ENCODE results near the gene TMUB1. TPM values are rescaled to one million over a fixed set of nuclear protein-coding genes. Genes with fewer than 3 reads are reported as not detected.

The TMUB1 gene
- total and polyA plus RNA-seq, 9 of the 15 experiments (the other 6 are each of a cell fraction or from before 2014, with no cell fraction given): 0.14 to 241 (median 74.1) TPM

GRCh38 chr7:151039850-151040548 is 43.3 kb downstream of the TMUB1 start (continued):
- TF ChIP-seq TGIF2 (CRISPR knock-in tag; IDR thresholded peaks at IDR 0.05) (no peak), SMARCA4 (IDR thresholded peaks at IDR 0.05) (no peak), RUNX1 (IDR thresholded peaks at IDR 0.05; ENCODE audit: low read depth) (0 out of 2 replicates have a peak, but pooled peaks have one; percentile 64), NEUROD1 (IDR thresholded peaks at IDR 0.05; ENCODE audit: borderline replicate concordance, low read depth, low read length, partially characterized antibody) (no peak), AFF4 (CRISPR knock-in tag; IDR thresholded peaks at IDR 0.05) (0 out of 2 replicates have a peak, but pooled peaks have one; percentile 54), RCOR1 (IDR thresholded peaks at IDR 0.05; ENCODE audit: borderline replicate concordance in 1 of 2, low read depth in 2 of 2, low read length in 2 of 2) (no peak), POLR2G (IDR thresholded peaks at IDR 0.05; ENCODE audit: low read depth, low read length) (peak; percentile 68), ZNF24 (IDR thresholded peaks at IDR 0.05) (no peak), YY1 (IDR thresholded peaks at IDR 0.05; ENCODE audit: borderline replicate concordance in 1 of 3, control insufficient read depth in 1 of 3, extremely low read depth in 1 of 3, insufficient read depth in 3 of 3, insufficient read length in 1 of 3, insufficient replicate concordance in 2 of 3, low read depth in 1 of 3, low read length in 2 of 3) (no peak), HNRNPL (IDR thresholded peaks at IDR 0.05; ENCODE audit: low read depth, low read length) (no peak), ZBTB8A (IDR thresholded peaks at IDR 0.05; ENCODE audit: partially characterized antibody) (no peak), ATF6 (CRISPR knock-in tag; IDR thresholded peaks at IDR 0.05) (0 out of 2 replicates have a peak, but pooled peaks have one; percentile 41), MIER1 (IDR thresholded peaks at IDR 0.05; ENCODE audit: low read depth) (no peak), ZNF830 (CRISPR knock-in tag; IDR thresholded peaks at IDR 0.05) (0 out of 2 replicates have a peak, but pooled peaks have one; percentile 22), ERF (CRISPR knock-in tag; IDR thresholded peaks at IDR 0.05) (peak; percentile 24; the same call in 1 of the 2 replicates), PKNOX1 (IDR thresholded peaks at IDR 0.05) (peak; percentile 69), PTTG1 (tag; IDR thresholded peaks at IDR 0.05; ENCODE audit: low read depth) (no peak), NFIC (IDR thresholded peaks at IDR 0.05) (peak; percentile 2; the same call in 1 of the 2 replicates), CBX3 (IDR thresholded peaks at IDR 0.05; ENCODE audit: borderline replicate concordance in 1 of 2, low read length in 2 of 2) (0 out of 3 replicates have a peak, but pooled peaks of 1 of the 2 experiments have one; percentile 15), MBD2 (IDR thresholded peaks at IDR 0.05; ENCODE audit: borderline replicate concordance, low read depth) (no peak), ILK (tag; IDR thresholded peaks at IDR 0.05; ENCODE audit: borderline replicate concordance, low read depth) (no peak)

All from K562 (cell line).